Pulmonary artery endothelial cell (primary cell): Measurements from ENCODE around the gene KLF1. TPM values are rescaled to one million over a fixed set of nuclear protein-coding genes. Genes with fewer than 3 reads are reported as not detected.
"Not testable (repeated sequence)": the region's sequence is repeated elsewhere in the genome, so short reads cannot be mapped to it uniquely, and the experiment has no call there.

Experiments
- DNase-seq: peaks from one replicate; pipeline ENCODE4 v3.0.0-alpha.2; 2011; ENCODE audit warnings: low read depth, low spot score
- total RNA-seq: library from RNA; depleted of rRNA; stranded (reverse); fragments of >200 nt; gene quantifications from 2 replicates; pipeline ENCODE4 v1.2.3, GENCODE V29; 2014

KLF1 gene
- total RNA-seq, 1 donor from 2014 or later = not detected

DNA sequence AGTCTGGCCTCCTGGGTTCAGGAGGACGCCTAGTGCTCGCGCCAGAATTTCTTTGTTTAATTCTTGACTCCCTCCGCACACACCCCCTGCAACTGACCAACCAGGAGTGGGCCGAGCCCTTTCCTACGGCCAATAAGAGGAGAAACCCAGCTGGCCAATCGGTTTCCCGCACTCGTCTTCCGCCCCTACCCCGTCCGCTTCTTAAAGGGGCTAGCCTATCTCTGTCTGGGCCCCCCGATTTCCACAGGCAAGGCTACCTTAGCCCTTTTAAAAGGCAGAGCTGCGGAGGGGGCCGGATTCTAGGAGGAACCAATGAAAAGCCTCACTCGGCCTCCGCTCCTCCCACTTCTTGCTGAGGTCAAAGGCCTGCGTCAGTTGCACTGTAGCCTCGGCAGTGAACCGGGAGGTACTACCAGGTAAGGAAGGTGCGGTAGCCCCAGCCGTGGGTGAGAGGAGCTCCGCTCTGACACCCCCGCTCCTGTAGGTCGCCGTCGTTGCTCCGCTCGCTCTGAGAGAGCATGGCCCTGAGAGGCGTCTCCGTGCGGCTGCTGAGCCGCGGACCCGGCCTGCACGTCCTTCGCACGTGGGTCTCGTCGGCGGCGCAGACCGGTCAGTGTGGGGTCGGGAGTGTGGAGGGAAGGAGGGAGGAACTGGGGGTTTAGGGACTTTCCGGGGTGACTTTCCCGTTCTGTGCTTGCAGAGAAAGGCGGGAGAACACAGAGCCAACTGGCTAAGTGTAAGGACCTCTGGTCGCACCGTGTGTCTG lies 4.0 kb upstream of the KLF1 start, which contains the start of gene GCDH:
Gene GCDH, plus strand, starts transcription at position 374 of the 766 bp plus-strand sequence. Its CDS starts 145 bp downstream, at position 519.
- peak; percentile 97 for DNase-seq

DNA sequence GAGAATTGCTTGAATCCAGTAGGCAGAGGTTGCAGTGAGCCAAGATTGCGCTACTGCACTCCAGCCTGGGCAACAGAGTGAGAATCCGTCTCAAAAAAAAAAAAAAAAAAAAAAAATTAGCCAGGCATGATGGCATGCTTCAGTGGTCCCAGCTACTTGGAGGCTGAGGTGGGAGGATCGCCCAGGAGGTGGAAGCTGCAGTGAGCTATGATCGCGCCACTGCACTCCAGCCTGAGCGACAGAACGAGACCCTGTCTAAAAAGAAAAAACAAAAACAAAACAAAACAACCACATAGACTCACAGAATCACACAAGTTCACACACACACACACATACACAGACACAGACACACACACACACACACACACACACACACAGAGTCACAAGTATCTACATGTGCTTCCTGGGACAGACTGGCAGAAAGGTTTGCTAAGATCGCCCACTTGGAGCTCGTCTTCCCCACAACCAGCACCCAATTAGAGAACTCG lies 3.3 kb upstream of the KLF1 start:
- DNase-seq = not testable (repeated sequence)

DNA sequence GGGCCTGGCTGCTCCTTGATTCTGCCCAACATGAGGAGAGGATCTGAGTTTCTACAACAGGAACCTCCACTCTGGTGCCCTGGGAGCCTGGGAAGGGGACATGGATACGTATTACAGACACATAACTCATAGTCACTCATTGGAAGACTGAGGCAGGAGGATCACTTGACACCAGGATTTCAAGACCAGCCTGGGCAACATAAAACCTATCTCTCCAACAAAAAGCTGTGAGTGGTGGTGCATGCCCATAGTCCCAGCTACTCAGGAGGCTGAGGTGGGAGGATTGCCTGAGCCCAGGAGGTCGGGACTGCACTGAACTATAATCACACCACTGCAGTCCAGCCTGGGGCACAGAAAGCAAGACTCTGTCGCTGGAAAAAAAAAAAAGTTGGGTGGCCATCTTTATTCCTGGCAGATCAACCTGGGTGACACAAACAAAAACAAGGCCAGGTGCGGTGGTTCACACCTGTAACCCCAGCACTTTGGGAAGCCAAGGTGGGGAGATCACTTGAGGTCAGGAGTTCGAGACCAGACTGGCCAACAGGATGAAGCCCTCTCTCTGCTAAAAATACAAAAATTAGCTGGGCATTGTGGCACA lies 1.1 kb upstream of the KLF1 start:
- DNase-seq = no peak

DNA sequence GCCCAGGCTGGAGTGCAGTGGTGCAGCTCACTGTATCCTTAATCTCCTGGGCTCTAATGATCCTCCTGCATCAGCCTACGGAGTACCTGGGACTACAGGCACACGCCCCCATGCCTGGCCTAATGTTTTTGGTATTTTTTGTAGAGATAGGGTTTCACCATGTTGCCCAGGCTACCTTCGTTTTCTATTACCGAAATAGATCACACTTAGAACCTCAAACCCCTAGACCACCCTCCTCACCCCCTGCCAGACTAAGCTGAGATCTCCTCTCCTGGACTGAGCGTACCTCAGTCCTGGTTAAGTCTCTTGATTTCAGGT lies 391 bp downstream of the KLF1 start:
- DNase-seq = no peak

DNA sequence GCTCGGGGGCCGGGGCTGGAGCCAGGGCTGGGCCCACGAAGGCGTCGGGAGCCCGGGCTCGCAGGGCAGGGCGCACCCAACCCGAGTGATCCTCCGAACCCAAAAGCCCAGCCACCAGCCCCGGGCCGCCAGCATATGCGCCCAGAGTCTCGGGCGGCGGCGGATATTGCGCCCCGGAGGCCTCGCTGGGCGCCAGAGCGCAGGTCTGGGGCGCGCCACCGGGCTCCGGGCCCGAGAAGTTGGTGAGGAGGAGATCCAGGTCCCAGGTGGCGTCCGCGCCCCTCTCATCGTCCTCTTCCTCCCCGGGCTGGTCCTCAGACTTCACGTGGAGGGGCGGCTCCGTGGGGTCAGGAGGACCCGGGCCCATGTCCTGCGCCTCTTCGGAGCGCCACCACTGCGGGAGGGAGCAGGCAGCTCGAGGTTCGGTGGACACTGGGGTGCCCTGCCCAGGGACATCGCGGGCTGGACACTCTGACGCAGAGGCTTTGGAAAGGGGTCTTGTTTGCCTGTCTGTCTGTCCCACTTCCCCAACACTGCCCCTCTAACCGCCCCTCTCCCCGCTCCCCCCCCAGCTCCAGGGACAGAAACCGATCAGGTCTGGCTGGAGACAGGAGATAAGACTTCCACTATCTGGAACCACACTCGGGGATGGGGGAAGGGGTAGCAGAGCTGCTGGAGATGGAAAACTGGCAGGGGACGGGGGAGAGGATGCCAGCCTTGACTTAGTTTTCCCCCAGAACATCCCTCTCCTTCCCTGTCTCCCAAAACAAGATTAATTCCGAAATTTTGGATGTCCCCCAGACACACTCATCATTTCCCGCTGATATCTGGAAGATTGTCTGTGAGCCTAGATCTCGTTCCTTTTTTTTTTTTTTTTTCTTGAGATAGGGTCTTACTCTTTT lies 1.0 kb downstream of the KLF1 start:
- no peak for DNase-seq

DNA sequence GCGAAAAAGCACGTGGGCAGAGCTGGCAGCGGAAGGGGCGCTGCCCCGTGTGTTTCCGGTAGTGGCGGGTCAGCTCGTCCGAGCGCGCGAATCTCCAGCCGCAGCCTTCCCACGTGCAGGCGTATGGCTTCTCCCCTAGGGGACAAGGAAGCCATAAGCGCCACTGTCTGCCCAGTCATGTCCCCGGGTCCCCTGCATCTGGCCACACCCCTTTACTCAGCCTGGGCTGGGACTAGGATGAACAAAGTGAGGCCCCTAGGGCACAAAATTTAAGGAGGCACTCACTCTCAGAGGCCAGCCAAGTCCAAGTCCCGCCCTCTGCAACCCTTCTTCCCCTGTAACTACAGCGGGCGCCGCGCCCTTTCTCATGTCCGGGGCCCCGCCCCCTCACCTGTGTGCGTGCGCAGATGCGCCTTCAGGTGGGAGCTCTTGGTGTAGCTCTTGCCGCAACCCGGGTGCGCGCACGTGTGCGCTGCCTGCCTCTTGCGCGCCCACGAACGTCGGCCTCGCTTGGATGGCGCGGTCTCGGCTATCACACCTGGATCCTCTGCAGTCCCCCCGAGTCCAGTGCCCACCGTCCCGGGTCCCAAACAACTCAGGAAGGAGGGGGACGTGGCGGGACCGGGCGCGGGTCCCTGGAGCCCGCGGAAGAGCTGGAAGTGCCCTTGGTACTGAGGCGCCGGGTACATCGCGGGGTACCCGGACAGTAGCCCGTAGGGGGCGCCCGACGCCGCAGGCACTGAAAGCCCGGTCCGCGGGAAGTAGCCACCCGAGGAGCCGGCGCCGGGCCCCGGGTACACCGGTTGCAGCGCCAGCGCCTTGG lies 1.9 kb downstream of the KLF1 start:
- DNase-seq = no peak

DNA sequence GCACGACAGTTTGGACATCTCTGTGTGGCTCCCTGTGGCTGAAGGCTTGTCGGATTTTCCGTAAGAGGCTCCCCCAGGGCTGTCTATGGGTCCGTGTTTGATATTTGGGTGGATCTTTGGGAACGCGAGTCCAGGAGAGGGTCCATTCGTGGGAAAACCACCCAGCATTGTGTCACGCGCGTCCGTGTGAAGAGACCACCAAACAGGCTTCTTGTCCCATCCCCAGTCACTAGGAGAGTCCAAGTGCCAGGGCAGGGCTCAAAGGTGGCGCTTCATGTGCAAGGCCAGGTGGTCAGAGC lies 2.4 kb downstream of the KLF1 start:
- DNase-seq = no peak

DNA sequence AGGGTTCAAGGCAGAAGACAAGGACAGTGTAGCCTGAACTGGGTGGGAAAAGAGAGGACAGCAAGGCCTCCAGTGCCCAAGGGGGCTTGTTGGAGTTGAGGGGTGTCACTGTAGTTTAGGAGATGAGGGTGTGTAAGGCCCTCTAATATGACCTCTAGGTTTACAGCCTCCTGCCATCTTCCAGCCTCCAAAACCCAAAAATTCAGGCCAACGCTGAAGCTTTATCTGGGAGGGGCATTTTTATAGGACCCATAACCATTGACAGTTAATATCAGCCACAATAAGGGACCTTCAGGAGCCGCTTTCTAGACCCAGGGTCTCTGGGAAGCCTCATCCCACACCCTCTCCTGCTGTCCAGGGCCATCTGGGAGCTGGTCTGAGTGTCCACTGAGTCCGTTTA lies 2.8 kb downstream of the KLF1 start:
- DNase-seq = no peak

DNA sequence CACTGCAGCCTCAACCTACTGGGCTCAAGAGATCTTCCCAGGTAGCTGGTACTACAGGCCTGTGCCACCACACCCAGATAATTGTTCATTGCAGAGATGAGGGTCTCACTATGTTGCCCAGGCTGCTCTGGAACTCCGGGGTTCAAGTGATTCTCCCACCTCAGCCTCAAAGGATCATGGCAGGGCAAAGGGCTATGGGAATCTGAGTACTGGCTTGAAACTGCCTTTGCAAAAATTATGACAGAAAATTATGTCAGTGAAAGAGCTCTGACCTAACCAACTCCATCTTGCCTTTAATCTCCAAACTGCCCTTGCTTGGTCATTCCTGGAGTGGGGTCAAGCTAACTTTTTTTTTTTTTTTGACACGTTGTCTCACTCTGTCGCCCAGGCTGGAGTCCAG lies 4.4 kb downstream of the KLF1 start:
- DNase-seq = no peak

DNA sequence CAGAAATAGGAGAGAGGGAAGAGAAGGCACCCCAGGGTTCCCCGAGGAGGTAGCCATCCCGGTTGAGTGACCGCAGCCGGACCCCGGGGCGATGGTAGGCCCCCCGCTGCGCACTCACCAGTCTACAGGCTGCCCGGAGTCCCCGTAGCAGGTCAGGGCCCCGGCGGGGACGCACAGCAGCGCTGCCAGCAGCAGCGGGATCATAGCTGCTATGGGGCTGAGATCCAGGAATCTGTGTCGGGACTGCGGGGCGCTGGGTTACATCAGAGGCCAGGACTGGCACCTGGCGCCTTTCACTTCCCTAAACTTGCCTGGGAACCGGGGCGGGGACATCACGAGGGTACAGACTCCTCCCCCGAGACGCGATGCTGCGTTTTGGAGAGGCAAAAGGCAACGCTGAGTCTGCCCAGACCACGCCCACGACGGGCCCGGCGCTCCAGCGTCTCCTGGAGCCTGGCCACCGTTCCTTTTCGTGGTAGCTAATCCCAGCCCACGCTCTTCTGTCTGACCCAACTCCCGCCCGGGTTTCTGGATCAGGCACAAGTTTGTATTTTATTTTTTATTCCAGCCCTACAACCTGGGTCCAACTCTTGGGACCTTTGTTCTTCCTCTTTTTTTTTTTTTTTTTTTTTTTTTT lies 5.7 kb downstream of the KLF1 start, which contains the start of gene DNASE2:
Gene DNASE2, minus strand, starts transcription at position 278 of the 637 bp plus-strand sequence. Its CDS starts 74 bp downstream, at position 204.
- no peak for DNase-seq

DNA sequence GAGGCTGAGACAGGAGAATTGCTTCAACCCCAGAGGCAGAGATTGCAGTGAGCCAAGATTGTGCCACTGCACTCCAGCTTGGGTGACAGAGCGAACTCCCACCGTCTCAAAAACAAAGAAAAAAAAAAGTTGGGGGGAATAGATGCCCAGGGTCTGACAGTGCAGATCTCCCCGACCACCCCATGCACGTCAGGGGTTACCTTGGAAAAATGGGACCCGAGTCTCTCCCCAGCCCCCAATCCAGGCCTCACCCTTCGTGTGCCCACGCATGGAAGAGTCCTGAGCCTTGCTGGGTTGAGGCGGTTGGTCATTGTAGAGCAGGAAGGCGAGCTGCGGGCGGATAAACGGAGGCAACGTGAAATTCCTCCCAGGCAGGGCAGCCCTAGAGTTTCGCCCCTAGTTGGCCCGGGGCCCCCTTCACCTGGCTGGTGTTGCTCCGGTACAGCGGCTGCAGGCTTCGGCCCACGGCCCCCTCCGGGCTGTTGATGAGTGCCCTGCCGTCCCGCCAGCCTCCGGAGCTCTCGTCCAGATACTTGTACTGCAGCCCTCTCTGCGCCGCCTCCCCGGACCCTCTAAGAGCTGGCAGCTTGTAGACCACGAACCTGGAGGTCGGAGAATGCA lies 6.3 kb downstream of the KLF1 start:
- no peak for DNase-seq

DNA sequence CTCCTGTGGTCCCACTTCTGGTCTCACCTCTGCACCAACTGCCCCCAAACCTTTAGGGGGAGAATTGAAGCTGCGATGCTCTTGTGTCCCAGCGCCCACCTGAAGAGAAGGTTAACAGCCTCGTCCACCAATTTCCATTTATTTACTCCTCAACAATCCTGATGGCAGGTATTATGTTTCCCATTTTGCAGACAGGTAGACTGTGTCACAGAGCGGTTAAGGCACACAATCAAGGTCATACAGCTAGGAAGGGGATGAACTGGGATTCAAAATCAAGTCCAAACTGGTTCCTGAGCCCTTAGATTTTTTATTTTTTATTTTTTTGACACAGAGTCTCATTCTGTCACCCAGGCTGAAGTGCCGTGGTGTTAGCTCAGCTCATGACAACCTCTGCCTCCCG lies 11.9 kb downstream of the KLF1 start:
- no peak for DNase-seq

DNA sequence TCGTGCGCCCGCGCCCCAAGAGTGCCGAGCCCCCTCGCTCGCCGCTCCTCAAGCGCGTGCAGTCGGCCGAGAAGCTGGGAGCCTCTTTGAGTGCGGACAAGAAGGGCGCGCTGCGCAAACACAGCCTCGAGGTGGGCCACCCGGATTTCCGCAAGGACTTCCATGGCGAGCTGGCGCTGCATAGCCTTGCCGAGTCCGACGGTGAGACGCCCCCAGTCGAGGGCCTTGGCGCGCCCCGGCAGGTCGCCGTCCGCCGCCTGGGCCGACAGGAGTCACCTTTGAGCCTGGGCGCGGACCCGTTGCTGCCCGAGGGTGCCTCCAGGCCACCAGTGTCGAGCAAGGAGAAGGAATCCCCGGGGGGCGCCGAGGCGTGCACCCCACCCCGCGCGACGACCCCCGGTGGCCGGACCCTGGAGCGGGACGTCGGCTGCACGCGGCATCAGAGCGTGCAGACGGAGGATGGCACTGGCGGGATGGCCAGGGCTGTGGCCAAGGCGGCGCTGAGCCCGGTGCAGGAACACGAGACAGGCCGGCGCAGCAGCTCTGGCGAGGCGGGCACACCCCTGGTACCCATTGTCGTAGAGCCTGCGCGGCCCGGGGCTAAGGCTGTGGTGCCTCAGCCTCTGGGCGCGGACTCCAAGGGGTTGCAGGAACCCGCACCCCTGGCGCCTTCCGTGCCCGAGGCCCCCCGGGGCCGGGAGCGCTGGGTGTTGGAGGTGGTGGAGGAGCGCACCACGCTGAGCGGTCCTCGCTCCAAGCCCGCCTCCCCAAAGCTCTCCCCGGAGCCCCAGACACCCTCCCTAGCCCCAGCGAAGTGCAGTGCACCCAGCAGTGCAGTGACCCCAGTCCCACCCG lies 12.9 kb downstream of the KLF1 start:
- DNase-seq = no peak

DNA sequence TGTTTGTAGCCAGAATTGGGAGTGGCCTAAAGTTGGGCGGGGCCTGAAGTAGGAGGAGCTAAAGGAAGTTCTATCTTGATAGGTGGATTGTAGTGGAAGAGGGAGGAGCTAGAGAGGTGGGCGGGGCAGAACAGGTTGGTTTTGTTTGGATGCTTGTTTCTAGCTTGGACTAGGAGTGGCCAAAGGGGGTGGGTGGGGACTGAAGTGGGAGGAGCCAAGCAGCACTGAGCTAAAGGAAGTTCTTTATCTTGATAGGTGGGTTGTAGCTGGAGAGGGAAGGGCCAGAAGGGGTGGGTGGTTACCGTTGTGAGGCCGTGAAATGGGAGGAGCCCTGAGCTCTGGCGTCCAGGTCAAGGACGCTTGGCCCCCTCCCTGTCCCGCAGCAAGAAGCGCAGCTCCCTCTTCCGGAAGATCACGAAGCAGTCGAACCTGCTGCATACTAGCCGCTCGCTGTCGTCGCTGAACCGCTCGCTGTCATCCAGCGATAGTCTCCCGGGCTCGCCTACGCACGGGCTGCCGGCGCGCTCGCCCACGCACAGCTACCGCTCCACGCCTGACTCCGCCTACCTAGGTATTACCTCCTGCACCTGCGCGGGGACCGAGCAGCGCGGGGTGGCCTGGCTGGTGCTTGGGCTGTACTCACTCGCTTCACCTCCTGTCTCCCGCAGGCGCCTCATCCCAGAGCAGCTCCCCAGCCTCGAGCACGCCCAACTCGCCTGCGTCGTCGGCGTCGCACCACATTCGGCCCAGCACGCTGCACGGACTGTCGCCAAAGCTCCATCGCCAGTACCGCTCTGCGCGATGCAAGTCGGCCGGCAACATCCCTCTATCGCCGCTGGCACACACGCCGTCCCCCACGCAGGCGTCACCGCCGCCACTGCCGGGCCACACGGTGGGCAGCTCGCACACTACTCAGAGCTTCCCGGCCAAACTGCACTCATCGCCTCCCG lies 13.8 kb downstream of the KLF1 start:
- no peak for DNase-seq

DNA sequence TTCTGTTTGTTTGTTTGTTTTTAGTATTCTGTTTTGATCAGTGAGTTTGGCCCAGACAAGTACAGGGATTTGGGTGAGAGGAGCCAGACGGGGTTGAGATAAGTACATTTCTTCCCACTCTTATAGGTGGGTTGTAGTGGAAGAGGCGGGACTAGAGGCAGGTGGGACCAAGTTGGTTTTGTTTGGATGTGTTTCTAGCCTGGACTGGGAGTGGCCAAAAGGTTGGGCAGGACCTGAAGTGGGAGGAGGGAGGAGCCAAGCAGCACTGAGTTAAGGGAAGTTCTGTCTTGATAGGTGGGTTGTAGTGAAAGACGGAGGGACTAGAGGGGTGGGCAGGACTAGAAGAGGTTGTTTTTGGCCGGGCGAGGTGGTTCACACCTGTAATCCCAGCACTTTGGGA lies 14.7 kb downstream of the KLF1 start:
- no peak for DNase-seq

DNA sequence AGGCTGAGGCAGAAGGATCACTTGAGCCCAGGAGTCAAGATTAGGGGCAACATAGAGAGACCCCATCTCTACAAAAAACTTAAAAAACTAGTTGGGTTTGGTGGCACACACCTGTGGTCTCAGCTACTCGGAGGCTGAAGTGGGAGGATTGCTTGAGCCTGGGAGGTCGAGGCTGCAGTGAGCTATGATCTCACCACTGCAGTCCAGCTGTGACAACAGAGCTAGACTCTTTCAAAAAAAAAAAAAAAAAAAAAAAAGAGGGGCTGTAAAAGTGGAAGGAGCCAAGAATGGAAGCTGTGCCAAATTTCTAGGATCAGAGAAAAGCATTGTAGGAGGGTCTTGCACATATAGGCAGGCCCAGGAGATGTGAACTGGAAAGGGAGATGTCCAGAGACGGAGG lies 15.3 kb downstream of the KLF1 start:
- DNase-seq = no peak

DNA sequence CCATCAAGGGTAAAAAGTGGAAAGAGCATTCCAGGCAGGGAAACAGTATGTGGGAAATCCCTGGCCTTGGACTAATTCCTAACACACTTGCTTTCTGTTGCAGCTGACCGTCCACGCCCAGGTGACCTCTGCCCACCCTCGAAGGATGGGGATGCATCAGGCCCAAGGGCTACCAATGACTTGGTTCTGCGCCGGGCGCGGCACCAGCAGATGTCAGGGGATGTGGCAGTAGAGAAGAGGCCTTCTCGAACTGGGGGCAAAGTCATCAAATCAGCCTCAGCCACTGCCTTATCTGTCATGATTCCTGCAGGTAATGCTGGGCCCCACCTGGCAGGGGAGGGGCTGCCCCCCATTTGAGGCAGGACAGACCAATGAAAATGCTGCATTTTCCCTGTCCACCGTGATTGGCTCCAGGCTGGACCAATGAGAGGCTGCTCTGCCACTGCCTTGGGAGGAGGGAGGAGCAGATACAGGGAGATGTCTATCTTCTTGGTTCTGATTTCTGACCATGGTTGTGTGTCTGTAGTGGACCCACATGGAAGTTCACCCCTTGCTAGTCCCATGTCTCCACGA lies 18.4 kb downstream of the KLF1 start:
- no peak for DNase-seq
